ENCODE data around the gene CACNB4.

DNA sequence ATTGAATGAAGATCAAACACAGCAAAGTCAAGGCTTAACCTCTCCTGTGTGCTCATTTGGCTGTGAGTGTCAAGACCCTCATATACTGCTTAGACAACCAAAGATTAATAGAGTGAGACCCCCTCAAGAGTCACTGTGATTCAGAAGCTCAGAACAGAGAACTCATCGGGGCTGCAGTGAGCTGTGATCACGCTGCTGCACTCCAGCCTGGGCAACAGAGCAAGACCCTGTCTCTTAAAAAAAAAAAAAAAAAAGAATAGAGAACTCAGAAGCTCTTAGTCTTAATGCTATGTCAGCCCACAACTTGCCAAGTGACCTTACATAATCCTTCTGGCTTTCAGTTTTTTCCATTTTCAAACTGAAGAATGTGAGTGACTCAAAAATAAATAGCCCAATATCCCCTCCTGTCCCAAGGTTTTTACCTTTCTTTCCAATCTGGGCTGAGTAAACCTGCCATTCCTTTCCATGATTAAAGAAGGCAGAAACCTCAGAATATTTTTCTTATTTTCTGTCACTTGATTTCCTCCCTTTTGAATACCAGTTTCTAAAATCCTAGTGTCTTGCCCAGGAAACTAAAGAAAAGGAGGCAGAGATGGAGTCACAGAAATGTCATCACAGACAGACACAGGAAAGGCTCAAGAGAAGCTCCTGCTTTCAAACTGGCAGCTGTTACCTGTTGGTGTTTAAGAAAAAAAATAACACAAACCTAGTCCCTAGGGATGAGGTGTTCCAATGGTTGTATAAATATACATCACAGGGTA, 102.4 kb downstream of the CACNB4 start:
- no peak for TF ChIP-seq EZH2 (IDR thresholded peaks at IDR 0.05; ENCODE audit: borderline replicate concordance, insufficient read depth, low read length, poor library complexity, severe bottlenecking)
- TF ChIP-seq, protein P1, sequence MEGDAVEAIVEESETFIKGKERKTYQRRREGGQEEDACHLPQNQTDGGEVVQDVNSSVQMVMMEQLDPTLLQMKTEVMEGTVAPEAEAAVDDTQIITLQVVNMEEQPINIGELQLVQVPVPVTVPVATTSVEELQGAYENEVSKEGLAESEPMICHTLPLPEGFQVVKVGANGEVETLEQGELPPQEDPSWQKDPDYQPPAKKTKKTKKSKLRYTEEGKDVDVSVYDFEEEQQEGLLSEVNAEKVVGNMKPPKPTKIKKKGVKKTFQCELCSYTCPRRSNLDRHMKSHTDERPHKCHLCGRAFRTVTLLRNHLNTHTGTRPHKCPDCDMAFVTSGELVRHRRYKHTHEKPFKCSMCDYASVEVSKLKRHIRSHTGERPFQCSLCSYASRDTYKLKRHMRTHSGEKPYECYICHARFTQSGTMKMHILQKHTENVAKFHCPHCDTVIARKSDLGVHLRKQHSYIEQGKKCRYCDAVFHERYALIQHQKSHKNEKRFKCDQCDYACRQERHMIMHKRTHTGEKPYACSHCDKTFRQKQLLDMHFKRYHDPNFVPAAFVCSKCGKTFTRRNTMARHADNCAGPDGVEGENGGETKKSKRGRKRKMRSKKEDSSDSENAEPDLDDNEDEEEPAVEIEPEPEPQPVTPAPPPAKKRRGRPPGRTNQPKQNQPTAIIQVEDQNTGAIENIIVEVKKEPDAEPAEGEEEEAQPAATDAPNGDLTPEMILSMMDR (IDR thresholded peaks at IDR 0.05; ENCODE audit: poor library complexity, severe bottlenecking): no peak
- no peak for TF ChIP-seq POLR2AphosphoS5 (IDR thresholded peaks at IDR 0.05)
